HT1080 (cell line): ENCODE measurements around the gene EEA1. TPM values are rescaled to one million over a fixed set of nuclear protein-coding genes. Genes with fewer than 3 reads are reported as not detected.
"Not testable (repeated sequence)": the region's sequence is repeated elsewhere in the genome, so short reads cannot be mapped to it uniquely, and the experiment has no call there.

ENCODE experiments used
- DNase-seq: peaks from one replicate; pipeline ENCODE4 v3.0.0-alpha.2; 2015; ENCODE audit warnings: low read depth
- total RNA-seq: library from RNA; depleted of rRNA; stranded (reverse); fragments of >200 nt; shearing (Covaris generic); gene quantifications from 2 replicates; pipeline ENCODE4 v1.2.3, GENCODE V29; 2014

The EEA1 gene
- total RNA-seq, 1 experiment from 2014 or later, result 12.1 TPM

- peak; percentile 82 for DNase-seq
Measured at GRCh38 chr12:92753976-92754885, 174.9 kb downstream of the EEA1 start.

- not testable (repeated sequence) for DNase-seq
Measured at GRCh38 chr12:92749691-92750090, 179.4 kb downstream of the EEA1 start.

- peak; percentile 62 for DNase-seq
Measured at GRCh38 chr12:92747151-92747550, 181.9 kb downstream of the EEA1 start.

- peak; percentile 98 for DNase-seq
Measured at GRCh38 chr12:92745856-92746550, 183.1 kb downstream of the EEA1 start.

- DNase-seq, result no peak
Measured at GRCh38 chr12:92743026-92743425, 186.1 kb downstream of the EEA1 start.

- no peak for DNase-seq
Measured at GRCh38 chr12:92740411-92740810, 188.7 kb downstream of the EEA1 start.

GRCh38 chr12:92739113-92739512 lies 190.0 kb downstream of the EEA1 start:
- DNase-seq, result no peak

GRCh38 chr12:92737855-92738850 lies 190.9 kb downstream of the EEA1 start:
- DNase-seq, result no peak

GRCh38 chr12:92736605-92737004 lies 192.5 kb downstream of the EEA1 start:
- no peak for DNase-seq

- DNase-seq, result peak; percentile 76
Measured at GRCh38 chr12:92735131-92735721, 193.9 kb downstream of the EEA1 start.

- no peak for DNase-seq
Measured at GRCh38 chr12:92733661-92734060, 195.4 kb downstream of the EEA1 start.

GRCh38 chr12:92733181-92733580 lies 195.9 kb downstream of the EEA1 start:
- no peak for DNase-seq

- no peak for DNase-seq
Measured at GRCh38 chr12:92732716-92733115, 196.4 kb downstream of the EEA1 start.

- no peak for DNase-seq
Measured at GRCh38 chr12:92732216-92732615, 196.9 kb downstream of the EEA1 start.

- no peak for DNase-seq
Measured at GRCh38 chr12:92730758-92731157, 198.3 kb downstream of the EEA1 start.

- no peak for DNase-seq
Measured at GRCh38 chr12:92729773-92730305, 199.3 kb downstream of the EEA1 start.

GRCh38 chr12:92726850-92727249 lies 202.2 kb downstream of the EEA1 start:
- DNase-seq, result no peak

GRCh38 chr12:92722897-92723296 lies 206.2 kb downstream of the EEA1 start:
- no peak for DNase-seq

- DNase-seq, result no peak
Measured at GRCh38 chr12:92721656-92722055, 207.4 kb downstream of the EEA1 start.

GRCh38 chr12:92721130-92721529 lies 208.0 kb downstream of the EEA1 start:
- DNase-seq, result no peak
